Testis (tissue), 3 donors: ENCODE measurements around the gene FGF8. TPM values are rescaled to one million over a fixed set of nuclear protein-coding genes. Genes with fewer than 3 reads are reported as not detected.

Source experiments
- DNase-seq: peaks from one replicate; pipeline ENCODE4 v3.0.0-alpha.2; 2019
- H3K27ac ChIP-seq, 2 donors: fragments of 200-600 bp; sonication (generic); one replicate each; pipeline ENCODE4 v1.5.1; 2019
- H3K27me3 ChIP-seq: fragments of 200-600 bp; sonication (generic); one replicate; pipeline ENCODE4 v1.5.1; 2019
- H3K36me3 ChIP-seq: fragments of 200-600 bp; sonication (generic); one replicate; pipeline ENCODE4 v1.5.1; 2017; ENCODE audit warnings: low read depth; ENCODE audit errors: missing control alignments
- H3K4me1 ChIP-seq: fragments of 200-600 bp; sonication (generic); one replicate; pipeline ENCODE4 v1.5.1; 2019
- H3K4me3 ChIP-seq, 2 donors: fragments of 200-600 bp; sonication (generic); one replicate each; pipeline ENCODE4 v1.5.1; 2017 to 2019
- H3K9me3 ChIP-seq: fragments of 200-600 bp; sonication (generic); one replicate; pipeline ENCODE4 v1.5.1; 2017
- POLR2A ChIP-seq: fragments of 450-650 bp; IDR thresholded peaks from one replicate; pipeline ENCODE4 v1.6.1; 2017; ENCODE audit warnings: antibody characterized with exemption, mild to moderate bottlenecking, moderate library complexity
- WGBS, 2 donors: methylation state at CpG; one replicate each; pipeline ENCODE4 v1.1.5; 2018; 5-methylcytosine and 5-hydroxymethylcytosine counted together
- intact Hi-C: fragments of 100-400 bp; cut with DNase I; formaldehyde crosslinking; loops from one replicate; pipeline ENCODE4 v1.15.1; 2023; ENCODE audit warnings: low total_unique reads
- polyA plus RNA-seq: library from polyadenylated mRNA; stranded (reverse); fragments of 350-450 nt; fragmentation: Illumina TruSeq; extraction: RNeasy Lipid Tissue Mini Kit (QIAGEN cat#74804); gene quantifications from one replicate; pipeline ENCODE4 v1.2.3, GENCODE V29; 2014; ENCODE audit warnings: low read depth, low replicate concordance; ENCODE audit not compliant: insufficient read depth
- total RNA-seq, 2 donors: library from RNA; depleted of rRNA; stranded (reverse); fragments of >200 nt; gene quantifications; one replicate each; pipeline ENCODE4 v1.2.3, GENCODE V29; 2016
- TF ChIP-seq, protein P1 (sequence below), 3 experiments: fragments of 450-650 bp in 2 of 3; fragments of 200-600 bp in 1 of 3; sonication (generic) in 1 of 3; IDR thresholded peaks; one replicate each; pipeline ENCODE4 v1.5.1; 2016 to 2019; ENCODE audit warnings: antibody characterized with exemption in 3 of 3, mild to moderate bottlenecking in 2 of 3, moderate library complexity in 1 of 3

FGF8 gene
- total and polyA plus RNA-seq, 3 donors from 2014 or later, result 0.41 to 1.1 TPM; not detected in 1

DNA sequence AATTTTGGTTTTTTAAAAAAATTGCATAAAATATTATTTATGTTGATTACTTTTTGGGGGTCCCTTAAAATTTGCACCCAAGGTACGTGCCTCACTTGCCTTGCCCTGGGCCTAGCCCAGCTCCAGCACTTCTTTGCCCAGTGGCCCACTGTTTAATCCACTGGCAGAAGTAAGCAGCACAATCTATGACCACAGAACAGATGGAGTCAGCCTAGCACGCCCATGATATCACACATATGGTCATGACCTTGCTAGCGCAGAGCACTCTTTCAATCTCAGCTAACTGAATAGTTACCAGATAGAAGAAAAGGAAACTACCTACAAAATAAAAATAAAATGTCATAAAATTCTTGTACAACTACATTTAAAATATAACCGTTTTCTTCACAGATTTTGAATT lies 36.7 kb upstream of the FGF8 start:
- 61 to 71% methylated on average over 4 of the region's 4 CpGs for WGBS, 2 donors
- Histone ChIP-seq H3K36me3 (no peaks in the 10 kb centered on the region), H3K9me3 (no peaks in the 10 kb centered on the region), H3K4me1 (peaks cover 15% of the 10 kb centered on the region), H3K27ac (no peak overlapping the region), H3K4me3 (no peak overlapping the region), H3K27me3 (no peaks in the 10 kb centered on the region)
- intact Hi-C loops, result no loop called here
- TF ChIP-seq, protein P1, sequence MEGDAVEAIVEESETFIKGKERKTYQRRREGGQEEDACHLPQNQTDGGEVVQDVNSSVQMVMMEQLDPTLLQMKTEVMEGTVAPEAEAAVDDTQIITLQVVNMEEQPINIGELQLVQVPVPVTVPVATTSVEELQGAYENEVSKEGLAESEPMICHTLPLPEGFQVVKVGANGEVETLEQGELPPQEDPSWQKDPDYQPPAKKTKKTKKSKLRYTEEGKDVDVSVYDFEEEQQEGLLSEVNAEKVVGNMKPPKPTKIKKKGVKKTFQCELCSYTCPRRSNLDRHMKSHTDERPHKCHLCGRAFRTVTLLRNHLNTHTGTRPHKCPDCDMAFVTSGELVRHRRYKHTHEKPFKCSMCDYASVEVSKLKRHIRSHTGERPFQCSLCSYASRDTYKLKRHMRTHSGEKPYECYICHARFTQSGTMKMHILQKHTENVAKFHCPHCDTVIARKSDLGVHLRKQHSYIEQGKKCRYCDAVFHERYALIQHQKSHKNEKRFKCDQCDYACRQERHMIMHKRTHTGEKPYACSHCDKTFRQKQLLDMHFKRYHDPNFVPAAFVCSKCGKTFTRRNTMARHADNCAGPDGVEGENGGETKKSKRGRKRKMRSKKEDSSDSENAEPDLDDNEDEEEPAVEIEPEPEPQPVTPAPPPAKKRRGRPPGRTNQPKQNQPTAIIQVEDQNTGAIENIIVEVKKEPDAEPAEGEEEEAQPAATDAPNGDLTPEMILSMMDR (IDR thresholded peaks at IDR 0.05), result no peak
- TF ChIP-seq POLR2A, result no peak
- DNase-seq, result no peak

DNA sequence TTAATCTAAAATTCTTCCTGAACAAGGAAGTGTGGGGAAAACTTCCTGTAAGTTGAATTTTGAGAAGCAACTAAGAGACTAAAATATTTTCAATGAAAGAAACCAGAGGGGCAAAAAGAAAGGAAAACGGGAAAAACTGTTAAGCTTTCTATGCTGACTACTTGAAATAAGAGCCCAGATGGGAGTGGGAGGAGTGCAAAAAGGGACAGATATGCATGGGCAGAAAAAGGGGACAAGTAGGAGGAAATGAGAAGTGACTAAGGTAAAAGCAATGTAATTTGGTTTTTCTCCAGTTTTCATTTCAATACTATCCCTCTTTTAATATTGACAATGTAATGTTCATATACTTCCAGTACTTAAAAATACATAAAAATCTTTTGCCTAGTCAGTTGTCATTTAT lies 31.2 kb upstream of the FGF8 start:
- intact Hi-C loops, result no loop called here
- no peaks in the 10 kb centered on the region for H3K36me3 ChIP-seq
- 65 to 95% methylated on average over 1 of the region's 1 CpG for WGBS, 2 donors

DNA sequence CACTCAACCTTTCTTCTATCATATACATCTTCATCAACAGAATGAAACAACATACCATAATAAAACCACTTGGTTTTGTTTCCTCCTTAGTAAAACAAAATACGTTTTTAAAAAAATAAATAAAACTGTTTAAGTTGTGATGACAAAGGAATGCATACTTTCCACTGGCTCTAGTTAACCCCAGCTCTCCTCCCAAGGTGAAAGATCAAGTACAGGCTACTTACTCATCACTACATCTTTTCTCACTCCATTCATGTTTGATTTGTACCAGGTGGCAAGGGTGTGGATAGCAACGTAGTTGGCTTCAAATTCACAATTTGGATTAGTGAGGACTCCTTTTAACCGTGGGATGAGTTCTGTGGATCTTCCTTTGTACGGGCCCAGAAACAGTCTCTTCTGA lies 27.6 kb upstream of the FGF8 start:
- Histone ChIP-seq H3K27ac (no peak overlapping the region), H3K36me3 (no peaks in the 10 kb centered on the region), H3K4me3 (no peak overlapping the region), H3K9me3 (no peaks in the 10 kb centered on the region), H3K27me3 (no peaks in the 10 kb centered on the region), H3K4me1 (no peaks in the 10 kb centered on the region)
- TF ChIP-seq, protein P1 (IDR thresholded peaks at IDR 0.05), result no peak
- no peak for TF ChIP-seq POLR2A
- intact Hi-C loops, result no loop called here
- 69 to 72% methylated on average over 4 of the region's 4 CpGs for WGBS, 2 donors
- DNase-seq, result no peak

More for the DNA sequence above, 31.2 kb upstream of the FGF8 start:
- Histone ChIP-seq H3K4me1 (no peaks in the 10 kb centered on the region), H3K9me3 (no peaks in the 10 kb centered on the region), H3K27ac (no peak overlapping the region), H3K4me3 (no peak overlapping the region), H3K27me3 (no peaks in the 10 kb centered on the region)
- TF ChIP-seq POLR2A, result no peak
- TF ChIP-seq, protein P1 (IDR thresholded peaks at IDR 0.05), result no peak
- no peak for DNase-seq

DNA sequence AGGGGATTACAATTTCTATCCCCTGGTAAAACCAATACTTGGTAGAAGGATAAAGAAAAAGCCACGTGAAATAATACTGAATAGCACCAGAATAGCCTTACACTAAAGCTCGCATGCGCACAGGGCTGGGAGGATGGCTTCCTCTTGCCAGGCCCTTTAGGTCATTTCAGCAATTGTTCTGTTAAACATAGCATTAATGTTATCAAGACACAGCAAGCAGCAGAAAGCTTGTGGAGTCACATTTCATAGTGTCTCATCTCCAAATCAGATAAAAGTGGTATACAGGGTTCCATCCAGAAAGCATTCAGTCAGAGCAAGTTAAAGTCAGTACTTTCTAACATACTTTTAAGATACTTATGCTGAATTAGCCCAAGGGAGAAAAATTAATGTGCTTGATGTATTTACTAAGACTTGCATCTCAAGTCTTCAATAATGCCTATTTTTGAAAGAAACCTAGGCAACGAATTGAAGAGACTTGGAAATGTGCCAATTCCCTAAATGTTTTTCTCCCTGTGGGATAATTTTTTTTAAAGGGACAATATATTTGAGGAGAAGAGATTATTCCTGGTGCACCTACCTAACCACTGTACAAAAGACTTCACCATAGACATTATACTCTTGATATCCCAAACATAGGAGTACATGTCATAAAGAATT lies 21.6 kb upstream of the FGF8 start:
- Histone ChIP-seq H3K4me3 (no peak overlapping the region), H3K27ac (no peak overlapping the region), H3K4me1 (no peaks in the 10 kb centered on the region), H3K36me3 (no peaks in the 10 kb centered on the region), H3K27me3 (no peaks in the 10 kb centered on the region), H3K9me3 (no peaks in the 10 kb centered on the region)
- intact Hi-C loops, result no loop called here
- no peak for DNase-seq
- no peak for TF ChIP-seq POLR2A
- TF ChIP-seq, protein P1 (IDR thresholded peaks at IDR 0.05), result no peak
- 61 to 69% methylated on average over 4 of the region's 4 CpGs for WGBS, 2 donors

DNA sequence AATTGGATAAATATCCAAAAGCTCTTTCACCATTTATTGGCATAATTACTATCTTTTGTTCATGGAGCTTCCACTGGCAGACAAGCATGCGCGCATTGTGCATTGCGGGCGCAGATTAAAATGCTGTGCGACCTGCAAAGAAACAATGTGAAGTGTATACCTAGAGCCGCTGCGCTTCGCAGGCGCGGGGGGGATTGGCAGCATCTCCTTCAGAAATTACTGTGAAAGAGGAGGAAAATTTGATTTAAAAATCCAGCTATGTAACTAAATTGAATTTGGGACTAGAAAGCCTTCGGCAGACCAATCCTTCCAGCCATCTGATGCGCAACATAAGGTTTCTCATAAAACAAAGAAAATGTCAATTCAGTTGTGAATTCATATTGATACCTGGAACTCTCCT lies 17.6 kb upstream of the FGF8 start:
- 94 to 95% methylated on average over 12 of the region's 12 CpGs for WGBS, 2 donors
- no peak for DNase-seq
- no peaks in the 10 kb centered on the region for H3K27me3 ChIP-seq
- no peaks in the 10 kb centered on the region for H3K9me3 ChIP-seq
- intact Hi-C loops, result no loop called here
- no peaks in the 10 kb centered on the region for H3K4me1 ChIP-seq
- no peak overlapping the region for H3K27ac ChIP-seq
- no peak overlapping the region for H3K4me3 ChIP-seq
- no peak for TF ChIP-seq POLR2A
- TF ChIP-seq, protein P1 (IDR thresholded peaks at IDR 0.05), result no peak
- no peaks in the 10 kb centered on the region for H3K36me3 ChIP-seq
